ENCODE data around the gene SLC1A5.

GRCh38 chr19:46838160-46838559, 49.8 kb upstream of the SLC1A5 start:
- no peak for TF ChIP-seq CTCF (IDR thresholded peaks at IDR 0.05)
- TF ChIP-seq POLR2A (IDR thresholded peaks at IDR 0.05), result no peak
